GM12878 (cell line): ENCODE measurements around the gene FAM170A.

Experiments used
- CEBPB ChIP-seq, 2 experiments: fragments of 150-350 bp in 1 of 2; IDR thresholded peaks; 2 replicates each; pipeline ENCODE4 v1.6.1; 2012 to 2014; ENCODE audit warnings: low read depth in 2 of 2, low read length in 2 of 2, borderline replicate concordance in 1 of 2, inconsistent platforms in 1 of 2
- MAX ChIP-seq: IDR thresholded peaks from 2 replicates; pipeline ENCODE4 v1.6.1; 2012; ENCODE audit warnings: low read depth, low read length, improper control_type of control experiment
- RAD21 ChIP-seq: IDR thresholded peaks from 2 replicates; pipeline ENCODE4 v1.6.1; 2011; ENCODE audit warnings: mild to moderate bottlenecking, low read depth, low read length, moderate library complexity; ENCODE audit not compliant: insufficient read depth
- TCF7 ChIP-seq: IDR thresholded peaks from 2 replicates; pipeline ENCODE4 v1.6.1; 2014; ENCODE audit warnings: antibody characterized with exemption, borderline replicate concordance
- TF ChIP-seq, protein P1 (sequence below), 3 experiments: IDR thresholded peaks in 2 of 3; conservative IDR thresholded peaks in 1 of 3; 2 replicates each; pipeline ENCODE4 v1.5.1; 2011; ENCODE audit warnings: low read depth in 3 of 3, low read length in 3 of 3, mild to moderate bottlenecking in 3 of 3, control low read depth in 2 of 3, moderate library complexity in 2 of 3, inconsistent platforms in 1 of 3, mixed read lengths in 1 of 3; ENCODE audit not compliant: control insufficient read depth in 2 of 3, insufficient read depth in 1 of 3; ENCODE audit errors: extremely low read depth in 1 of 3
- TF ChIP-seq, protein P2 (sequence below): fragments of 450-650 bp; IDR thresholded peaks from 2 replicates; pipeline ENCODE4 v1.6.1; 2014; ENCODE audit warnings: mild to moderate bottlenecking

GRCh38 chr5:119597728-119598298 is 31.5 kb upstream of the FAM170A start:
- no peak for TF ChIP-seq TCF7
- TF ChIP-seq, protein P1, sequence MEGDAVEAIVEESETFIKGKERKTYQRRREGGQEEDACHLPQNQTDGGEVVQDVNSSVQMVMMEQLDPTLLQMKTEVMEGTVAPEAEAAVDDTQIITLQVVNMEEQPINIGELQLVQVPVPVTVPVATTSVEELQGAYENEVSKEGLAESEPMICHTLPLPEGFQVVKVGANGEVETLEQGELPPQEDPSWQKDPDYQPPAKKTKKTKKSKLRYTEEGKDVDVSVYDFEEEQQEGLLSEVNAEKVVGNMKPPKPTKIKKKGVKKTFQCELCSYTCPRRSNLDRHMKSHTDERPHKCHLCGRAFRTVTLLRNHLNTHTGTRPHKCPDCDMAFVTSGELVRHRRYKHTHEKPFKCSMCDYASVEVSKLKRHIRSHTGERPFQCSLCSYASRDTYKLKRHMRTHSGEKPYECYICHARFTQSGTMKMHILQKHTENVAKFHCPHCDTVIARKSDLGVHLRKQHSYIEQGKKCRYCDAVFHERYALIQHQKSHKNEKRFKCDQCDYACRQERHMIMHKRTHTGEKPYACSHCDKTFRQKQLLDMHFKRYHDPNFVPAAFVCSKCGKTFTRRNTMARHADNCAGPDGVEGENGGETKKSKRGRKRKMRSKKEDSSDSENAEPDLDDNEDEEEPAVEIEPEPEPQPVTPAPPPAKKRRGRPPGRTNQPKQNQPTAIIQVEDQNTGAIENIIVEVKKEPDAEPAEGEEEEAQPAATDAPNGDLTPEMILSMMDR (IDR thresholded peaks at IDR 0.05 in 2 of 3, conservative IDR thresholded peaks at IDR 0.05 in 1 of 3; ENCODE audit: control insufficient read depth in 2 of 3, extremely low read depth in 1 of 3, insufficient read depth in 1 of 3, low read depth in 3 of 3, low read length in 3 of 3): no peak
- TF ChIP-seq, protein P2, sequence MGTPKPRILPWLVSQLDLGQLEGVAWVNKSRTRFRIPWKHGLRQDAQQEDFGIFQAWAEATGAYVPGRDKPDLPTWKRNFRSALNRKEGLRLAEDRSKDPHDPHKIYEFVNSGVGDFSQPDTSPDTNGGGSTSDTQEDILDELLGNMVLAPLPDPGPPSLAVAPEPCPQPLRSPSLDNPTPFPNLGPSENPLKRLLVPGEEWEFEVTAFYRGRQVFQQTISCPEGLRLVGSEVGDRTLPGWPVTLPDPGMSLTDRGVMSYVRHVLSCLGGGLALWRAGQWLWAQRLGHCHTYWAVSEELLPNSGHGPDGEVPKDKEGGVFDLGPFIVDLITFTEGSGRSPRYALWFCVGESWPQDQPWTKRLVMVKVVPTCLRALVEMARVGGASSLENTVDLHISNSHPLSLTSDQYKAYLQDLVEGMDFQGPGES: no peak
- no peak for TF ChIP-seq RAD21
- TF ChIP-seq MAX: no peak
- no peak for TF ChIP-seq CEBPB (IDR thresholded peaks at IDR 0.05; ENCODE audit: borderline replicate concordance in 1 of 2, low read depth in 2 of 2, low read length in 2 of 2)
